Suppressor macrophage treated with lipopolysaccharide for 1 hour (primary cell): ENCODE measurements around the gene SF3B5.
"Not testable (repeated sequence)": the region's sequence is repeated elsewhere in the genome, so short reads cannot be mapped to it uniquely, and the experiment has no call there.

Source experiments
- DNase-seq, 3 donors: peaks; one replicate each; pipeline ENCODE4 v3.0.0-alpha.2; 2020 to 2022

SF3B5 gene

GRCh38 chr6:144095134-144096002 lies at the start of gene SF3B5:
TSS of gene SF3B5 (minus strand) at chr6:144095573. CDS start at chr6:144095497, 76 bp downstream.
- peak; percentile 98 to 100 (median 100) for DNase-seq

GRCh38 chr6:144144996-144145395 lies 49.6 kb upstream of the SF3B5 start:
- DNase-seq = no peak

GRCh38 chr6:144143878-144144277 lies 48.5 kb upstream of the SF3B5 start:
- DNase-seq = no peak

GRCh38 chr6:144143106-144143505 lies 47.7 kb upstream of the SF3B5 start:
- DNase-seq = no peak

- DNase-seq = no peak
Measured at GRCh38 chr6:144141470-144141869, 46.1 kb upstream of the SF3B5 start.

- peak in 2 of 3 donors; percentile 24 to 56 for DNase-seq
Measured at GRCh38 chr6:144140867-144141266, 45.5 kb upstream of the SF3B5 start.

GRCh38 chr6:144139817-144140216 lies 44.4 kb upstream of the SF3B5 start:
- DNase-seq = no peak

- no peak for DNase-seq
Measured at GRCh38 chr6:144138542-144138941, 43.2 kb upstream of the SF3B5 start.

GRCh38 chr6:144134737-144135136 lies 39.4 kb upstream of the SF3B5 start:
- no peak for DNase-seq

GRCh38 chr6:144134176-144134575 lies 38.8 kb upstream of the SF3B5 start:
- no peak for DNase-seq

- no peak for DNase-seq
Measured at GRCh38 chr6:144133225-144133821, 38.0 kb upstream of the SF3B5 start.

GRCh38 chr6:144132167-144132690 lies 36.9 kb upstream of the SF3B5 start:
- DNase-seq = not testable (repeated sequence)

- DNase-seq = peak; percentile 30 to 92 (median 82)
Measured at GRCh38 chr6:144131248-144131709, 35.9 kb upstream of the SF3B5 start.

GRCh38 chr6:144129469-144129868 lies 34.1 kb upstream of the SF3B5 start:
- DNase-seq = no peak

- DNase-seq = no peak
Measured at GRCh38 chr6:144127097-144127496, 31.7 kb upstream of the SF3B5 start.

GRCh38 chr6:144123836-144124235 lies 28.5 kb upstream of the SF3B5 start:
- peak; percentile 5 to 54 (median 51) for DNase-seq

- peak; percentile 8 to 41 (median 32) for DNase-seq
Measured at GRCh38 chr6:144123421-144123820, 28.0 kb upstream of the SF3B5 start.

- no peak for DNase-seq
Measured at GRCh38 chr6:144122861-144123260, 27.5 kb upstream of the SF3B5 start.

- DNase-seq = no peak
Measured at GRCh38 chr6:144119376-144119775, 24.0 kb upstream of the SF3B5 start.

- DNase-seq = no peak
Measured at GRCh38 chr6:144115219-144115618, 19.8 kb upstream of the SF3B5 start.

- DNase-seq = no peak
Measured at GRCh38 chr6:144113366-144113765, 18.0 kb upstream of the SF3B5 start.

- DNase-seq = no peak
Measured at GRCh38 chr6:144110210-144110609, 14.8 kb upstream of the SF3B5 start.

- no peak for DNase-seq
Measured at GRCh38 chr6:144106206-144106605, 10.8 kb upstream of the SF3B5 start.
